ENCODE measurements around the gene CTTNBP2. TPM values are rescaled to one million over a fixed set of nuclear protein-coding genes. Genes with fewer than 3 reads are reported as not detected.

The CTTNBP2 gene
- total RNA-seq, 2 donors from 2014 or later: 5.2 to 6.5 TPM

DNA sequence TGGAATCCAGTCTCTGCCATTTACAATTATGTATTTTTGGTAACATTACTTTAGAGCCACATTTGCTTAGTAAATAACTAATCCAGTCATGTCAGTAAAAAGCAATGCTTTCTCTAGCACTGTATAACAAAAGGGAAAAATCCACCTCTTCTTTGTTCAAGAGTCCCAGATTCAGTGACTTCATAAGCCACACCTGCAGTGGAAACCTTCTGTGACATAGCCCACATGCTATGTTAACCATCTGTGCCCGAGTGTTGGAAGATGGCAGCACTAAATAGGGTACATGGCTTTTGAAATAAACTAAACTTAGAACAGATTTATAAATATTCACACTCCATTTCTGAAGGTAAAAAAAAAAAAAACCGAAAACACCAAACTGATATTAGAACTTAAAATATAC, 83.0 kb downstream of the CTTNBP2 start:
- Mint-ChIP-seq H3K4me3 (no peak overlapping the region), H3K9me3 (no peaks in the 10 kb centered on the region), H3K27ac (no peak overlapping the region), H3K36me3 (ENCODE audit: low read depth) (peaks cover 10% of the 10 kb centered on the region), H3K27me3 (ENCODE audit: insufficient read depth) (no peaks in the 10 kb centered on the region), H3K4me1 (peaks cover 8% of the 10 kb centered on the region)
- no peaks in the 10 kb centered on the region for H3K9me3 ChIP-seq (ENCODE audit: control insufficient read depth, low read length)
- no peaks in the 10 kb centered on the region for H3K27me3 ChIP-seq (ENCODE audit: control insufficient read depth, insufficient read depth, low read length, poor library complexity, severe bottlenecking)
- no peaks in the 10 kb centered on the region for H3K4me1 ChIP-seq (ENCODE audit: control insufficient read depth, insufficient read depth, low read length)
- no peak for DNase-seq
- no peaks in the 10 kb centered on the region for H3K36me3 ChIP-seq (ENCODE audit: control insufficient read depth, insufficient read depth, low read length)
- no peak overlapping the region for H3K9ac ChIP-seq (ENCODE audit: extremely low read depth, low read length, poor library complexity, severe bottlenecking)
- no peak overlapping the region for H3K27ac ChIP-seq (ENCODE audit: low read depth, low read length)
- TF ChIP-seq, protein P1, sequence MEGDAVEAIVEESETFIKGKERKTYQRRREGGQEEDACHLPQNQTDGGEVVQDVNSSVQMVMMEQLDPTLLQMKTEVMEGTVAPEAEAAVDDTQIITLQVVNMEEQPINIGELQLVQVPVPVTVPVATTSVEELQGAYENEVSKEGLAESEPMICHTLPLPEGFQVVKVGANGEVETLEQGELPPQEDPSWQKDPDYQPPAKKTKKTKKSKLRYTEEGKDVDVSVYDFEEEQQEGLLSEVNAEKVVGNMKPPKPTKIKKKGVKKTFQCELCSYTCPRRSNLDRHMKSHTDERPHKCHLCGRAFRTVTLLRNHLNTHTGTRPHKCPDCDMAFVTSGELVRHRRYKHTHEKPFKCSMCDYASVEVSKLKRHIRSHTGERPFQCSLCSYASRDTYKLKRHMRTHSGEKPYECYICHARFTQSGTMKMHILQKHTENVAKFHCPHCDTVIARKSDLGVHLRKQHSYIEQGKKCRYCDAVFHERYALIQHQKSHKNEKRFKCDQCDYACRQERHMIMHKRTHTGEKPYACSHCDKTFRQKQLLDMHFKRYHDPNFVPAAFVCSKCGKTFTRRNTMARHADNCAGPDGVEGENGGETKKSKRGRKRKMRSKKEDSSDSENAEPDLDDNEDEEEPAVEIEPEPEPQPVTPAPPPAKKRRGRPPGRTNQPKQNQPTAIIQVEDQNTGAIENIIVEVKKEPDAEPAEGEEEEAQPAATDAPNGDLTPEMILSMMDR (conservative IDR thresholded peaks at IDR 0.05): no peak
- WGBS, 2 experiments (ENCODE audit: insufficient coverage in 1 of 2, insufficient read length in 1 of 2): 90% methylated on average over 2 of the region's 2 CpGs; no CpG with 5 or more reads in 1 of the 2 experiments
- no peak overlapping the region for H3K4me3 ChIP-seq (ENCODE audit: low read length)

DNA sequence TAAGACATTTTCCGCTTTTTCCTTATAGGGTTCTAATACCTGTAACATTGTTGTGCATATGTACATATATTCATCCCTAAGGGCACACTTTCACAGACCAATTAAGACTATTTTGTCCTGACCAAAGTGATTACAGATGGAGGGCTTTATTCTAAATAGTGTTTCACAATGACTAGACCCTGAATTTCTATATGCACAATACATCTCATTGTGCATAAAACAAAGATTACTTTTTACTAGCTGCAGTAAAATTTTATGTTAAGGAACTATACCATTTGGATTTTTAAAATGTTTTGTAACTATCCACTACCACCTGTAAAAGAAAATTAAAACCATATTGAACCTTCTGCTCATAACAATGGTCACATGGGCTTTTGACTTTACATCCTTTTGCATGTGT, 87.8 kb downstream of the CTTNBP2 start:
- H3K27ac ChIP-seq (ENCODE audit: low read depth, low read length): no peak overlapping the region
- peaks cover 3% of the 10 kb centered on the region for H3K4me1 Mint-ChIP-seq
- H3K27ac Mint-ChIP-seq: no peak overlapping the region
- H3K27me3 Mint-ChIP-seq (ENCODE audit: insufficient read depth): no peaks in the 10 kb centered on the region
- no peak overlapping the region for H3K4me3 ChIP-seq (ENCODE audit: low read length)
- H3K9ac ChIP-seq (ENCODE audit: extremely low read depth, low read length, poor library complexity, severe bottlenecking): no peak overlapping the region
- H3K27me3 ChIP-seq (ENCODE audit: control insufficient read depth, insufficient read depth, low read length, poor library complexity, severe bottlenecking): no peaks in the 10 kb centered on the region
- no peak for DNase-seq
- no peak overlapping the region for H3K4me3 Mint-ChIP-seq
- TF ChIP-seq, protein P1 (conservative IDR thresholded peaks at IDR 0.05): no peak
- no peaks in the 10 kb centered on the region for H3K4me1 ChIP-seq (ENCODE audit: control insufficient read depth, insufficient read depth, low read length)
- no peaks in the 10 kb centered on the region for H3K36me3 Mint-ChIP-seq (ENCODE audit: low read depth)
- 80% methylated on average over 1 of the region's 1 CpG; no CpG with 5 or more reads in 1 of the 2 experiments for WGBS, 2 experiments (ENCODE audit: insufficient coverage in 1 of 2, insufficient read length in 1 of 2)
- no peaks in the 10 kb centered on the region for H3K9me3 Mint-ChIP-seq
- no peaks in the 10 kb centered on the region for H3K36me3 ChIP-seq (ENCODE audit: control insufficient read depth, insufficient read depth, low read length)
- no peaks in the 10 kb centered on the region for H3K9me3 ChIP-seq (ENCODE audit: control insufficient read depth, low read length)

DNA sequence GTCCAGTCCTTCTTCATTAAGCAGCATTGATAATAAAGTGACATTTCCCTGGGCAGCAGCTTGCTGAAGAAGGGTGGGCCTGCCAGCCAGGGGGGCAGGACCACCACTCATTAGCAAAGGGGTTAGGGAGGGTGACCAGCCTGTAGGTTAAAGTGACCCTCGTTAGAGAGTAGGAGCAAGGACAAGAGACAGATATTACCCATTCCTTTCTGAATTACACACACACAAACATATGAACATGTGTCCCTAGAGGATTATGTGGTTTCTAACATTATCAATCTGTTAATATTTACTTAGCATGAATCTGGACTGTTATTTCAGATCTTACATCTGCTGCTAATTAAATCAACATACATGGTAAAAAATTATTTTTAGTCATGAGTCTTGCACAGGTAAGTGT, 88.9 kb downstream of the CTTNBP2 start:
- 71% methylated on average over 1 of the region's 1 CpG; no CpG with 5 or more reads in 1 of the 2 experiments for WGBS, 2 experiments (ENCODE audit: insufficient coverage in 1 of 2, insufficient read length in 1 of 2)
- Mint-ChIP-seq H3K4me1 (peaks cover 3% of the 10 kb centered on the region), H3K36me3 (ENCODE audit: low read depth) (no peaks in the 10 kb centered on the region), H3K4me3 (no peak overlapping the region), H3K27ac (peak overlapping the region; percentile 44), H3K27me3 (ENCODE audit: insufficient read depth) (no peaks in the 10 kb centered on the region), H3K9me3 (no peaks in the 10 kb centered on the region)
- TF ChIP-seq, protein P1 (conservative IDR thresholded peaks at IDR 0.05): no peak
- DNase-seq: no peak
- Histone ChIP-seq H3K27me3 (ENCODE audit: control insufficient read depth, insufficient read depth, low read length, poor library complexity, severe bottlenecking) (no peaks in the 10 kb centered on the region), H3K4me1 (ENCODE audit: control insufficient read depth, insufficient read depth, low read length) (no peaks in the 10 kb centered on the region), H3K9ac (ENCODE audit: extremely low read depth, low read length, poor library complexity, severe bottlenecking) (no peak overlapping the region), H3K4me3 (ENCODE audit: low read length) (no peak overlapping the region), H3K9me3 (ENCODE audit: control insufficient read depth, low read length) (no peaks in the 10 kb centered on the region), H3K27ac (ENCODE audit: low read depth, low read length) (no peak overlapping the region), H3K36me3 (ENCODE audit: control insufficient read depth, insufficient read depth, low read length) (no peaks in the 10 kb centered on the region)
